GM10266 (cell line): ENCODE data around the gene RGS14.
A peak's percentile ranks its signal among the peaks of the same experiment; 100 is the strongest.
"Not testable (repeated sequence)": the region's sequence is repeated elsewhere in the genome, so short reads cannot be mapped to it uniquely, and the experiment has no call there.

ENCODE experiments used
- DNase-seq: peaks from one replicate; pipeline ENCODE4 v3.0.0; 2012; ENCODE audit errors: extremely low spot score
- TF ChIP-seq, protein P1 (sequence below): IDR thresholded peaks from 2 replicates; pipeline ENCODE4 v1.5.1; 2012; ENCODE audit warnings: mild to moderate bottlenecking, low read depth; ENCODE audit not compliant: control insufficient read depth, insufficient read depth; ENCODE audit errors: missing control alignments

RGS14 gene

DNA sequence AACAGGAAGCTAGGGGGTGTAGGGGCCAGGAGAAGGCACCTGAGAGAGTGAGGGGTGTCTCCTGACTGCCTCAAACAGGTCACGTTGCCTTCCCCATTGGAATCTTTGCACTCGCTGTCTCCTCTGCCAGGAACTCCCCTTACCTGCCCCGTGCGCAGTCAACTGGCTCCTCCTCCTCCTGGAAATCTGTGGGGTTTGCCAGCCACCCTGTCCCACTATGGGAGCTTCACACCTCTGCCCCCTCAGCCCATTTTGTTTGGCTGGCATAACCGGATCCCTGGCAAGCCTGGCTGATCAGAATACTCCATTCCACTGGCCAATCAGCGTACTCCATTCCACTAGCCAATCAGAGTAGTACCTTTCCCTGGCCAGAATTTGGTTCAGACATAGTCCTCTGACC is 16.1 kb downstream of the RGS14 start:
- no peak for DNase-seq
- TF ChIP-seq, protein P1, sequence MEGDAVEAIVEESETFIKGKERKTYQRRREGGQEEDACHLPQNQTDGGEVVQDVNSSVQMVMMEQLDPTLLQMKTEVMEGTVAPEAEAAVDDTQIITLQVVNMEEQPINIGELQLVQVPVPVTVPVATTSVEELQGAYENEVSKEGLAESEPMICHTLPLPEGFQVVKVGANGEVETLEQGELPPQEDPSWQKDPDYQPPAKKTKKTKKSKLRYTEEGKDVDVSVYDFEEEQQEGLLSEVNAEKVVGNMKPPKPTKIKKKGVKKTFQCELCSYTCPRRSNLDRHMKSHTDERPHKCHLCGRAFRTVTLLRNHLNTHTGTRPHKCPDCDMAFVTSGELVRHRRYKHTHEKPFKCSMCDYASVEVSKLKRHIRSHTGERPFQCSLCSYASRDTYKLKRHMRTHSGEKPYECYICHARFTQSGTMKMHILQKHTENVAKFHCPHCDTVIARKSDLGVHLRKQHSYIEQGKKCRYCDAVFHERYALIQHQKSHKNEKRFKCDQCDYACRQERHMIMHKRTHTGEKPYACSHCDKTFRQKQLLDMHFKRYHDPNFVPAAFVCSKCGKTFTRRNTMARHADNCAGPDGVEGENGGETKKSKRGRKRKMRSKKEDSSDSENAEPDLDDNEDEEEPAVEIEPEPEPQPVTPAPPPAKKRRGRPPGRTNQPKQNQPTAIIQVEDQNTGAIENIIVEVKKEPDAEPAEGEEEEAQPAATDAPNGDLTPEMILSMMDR, result no peak

DNA sequence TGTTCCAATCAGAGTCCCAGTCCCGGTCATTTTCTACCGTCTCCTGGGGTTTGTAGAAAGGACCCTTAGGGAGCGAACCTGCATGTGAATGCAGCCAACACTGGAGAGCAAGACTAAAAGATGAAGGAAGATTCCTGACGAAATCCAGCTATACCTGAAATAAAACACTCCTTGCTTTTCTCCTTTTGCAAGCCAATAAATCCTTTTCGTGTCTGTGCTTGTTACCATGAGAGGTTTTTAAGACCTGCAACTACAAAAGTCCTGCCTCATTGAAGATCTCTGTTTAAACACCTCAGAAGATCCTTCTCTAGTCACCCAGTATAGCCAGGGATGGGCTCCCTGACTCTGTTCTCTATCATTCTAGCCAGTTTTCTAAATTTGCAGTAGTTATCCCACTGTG is 16.5 kb downstream of the RGS14 start:
- TF ChIP-seq, protein P1, result no peak
- no peak for DNase-seq

DNA sequence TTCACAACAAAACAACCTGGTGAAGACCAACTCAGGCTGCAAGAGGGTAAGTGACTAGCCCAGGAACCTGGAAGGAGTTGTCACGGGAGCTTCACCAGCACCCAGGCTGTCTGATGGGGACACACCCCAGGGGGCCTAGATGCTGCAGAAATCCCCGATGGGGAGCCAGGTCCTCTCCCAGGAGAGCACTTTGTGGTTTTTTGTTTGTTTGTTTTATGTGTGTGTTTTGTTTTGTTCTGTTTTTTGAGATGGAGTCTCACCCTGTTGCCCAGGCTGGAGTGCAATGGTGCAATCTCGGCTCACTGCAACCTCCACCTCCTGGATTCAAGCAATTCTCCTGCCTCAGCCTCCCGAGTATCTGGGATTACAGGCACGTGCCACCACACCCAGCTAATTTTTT is 17.8 kb downstream of the RGS14 start:
- DNase-seq, result not testable (repeated sequence)

DNA sequence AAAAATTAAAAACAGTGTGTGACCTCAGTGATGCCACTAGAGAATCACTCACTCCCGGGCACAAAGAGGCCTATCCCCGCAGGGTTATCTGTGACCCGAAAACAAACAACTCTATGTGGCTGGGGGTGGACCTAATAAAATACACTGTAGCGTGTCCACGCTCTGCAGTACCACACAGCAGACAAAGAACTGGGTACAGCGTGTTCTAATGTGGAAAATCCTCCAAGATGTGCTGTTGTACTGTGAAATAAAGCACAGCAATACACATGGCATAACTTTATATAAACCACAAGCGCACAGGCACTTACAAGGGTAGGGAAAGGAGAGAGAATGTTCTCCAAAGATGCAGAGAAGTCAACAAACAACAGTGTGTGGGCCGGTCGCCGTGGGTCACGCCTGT is 18.4 kb downstream of the RGS14 start:
- TF ChIP-seq, protein P1, result no peak
- DNase-seq, result no peak

DNA sequence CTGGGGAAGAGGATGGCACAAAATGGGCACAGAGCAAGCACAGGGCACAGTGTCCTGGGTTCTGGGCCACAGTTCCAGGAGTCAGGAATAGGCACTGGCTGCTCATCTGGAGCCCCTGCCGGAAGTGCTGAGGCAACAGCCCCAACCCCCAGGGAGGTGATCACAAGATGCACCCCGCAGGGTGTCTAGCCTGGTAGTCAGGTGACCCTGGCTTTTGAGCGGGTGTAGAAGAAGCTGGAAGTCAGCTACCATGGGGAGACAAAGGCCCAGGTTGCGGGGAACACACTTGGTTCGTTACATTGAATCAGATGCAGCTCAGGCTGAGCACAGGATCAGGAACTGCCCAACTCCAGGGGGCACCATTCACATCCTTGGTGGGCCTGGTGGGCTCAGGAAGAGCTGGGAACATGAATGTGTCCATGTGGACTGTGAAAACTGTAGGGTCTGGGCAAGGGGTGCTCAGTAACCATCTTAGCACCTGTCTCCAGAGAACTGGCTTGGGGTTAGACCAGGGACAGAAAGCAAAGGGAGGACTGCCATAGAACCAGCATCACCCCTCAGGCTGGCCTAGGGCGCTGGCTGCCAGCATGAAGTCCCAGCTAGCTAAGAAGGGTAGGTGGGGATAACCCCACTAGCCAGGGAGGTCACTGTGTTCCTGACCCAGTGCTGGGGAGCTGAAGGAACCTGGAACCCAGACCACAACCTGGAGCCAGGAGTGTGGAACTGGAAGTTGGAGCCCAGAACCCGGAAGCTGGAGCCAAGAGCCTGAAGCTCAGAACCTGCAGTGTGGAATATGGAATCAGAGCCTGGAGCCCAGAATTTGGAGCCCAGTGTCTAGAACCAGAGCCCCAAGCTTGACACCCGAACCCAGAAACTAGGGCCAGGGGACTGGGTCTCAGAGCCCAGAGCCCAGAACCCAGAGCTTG is 20.4 kb downstream of the RGS14 start:
- DNase-seq, result no peak
- TF ChIP-seq, protein P1, result no peak

DNA sequence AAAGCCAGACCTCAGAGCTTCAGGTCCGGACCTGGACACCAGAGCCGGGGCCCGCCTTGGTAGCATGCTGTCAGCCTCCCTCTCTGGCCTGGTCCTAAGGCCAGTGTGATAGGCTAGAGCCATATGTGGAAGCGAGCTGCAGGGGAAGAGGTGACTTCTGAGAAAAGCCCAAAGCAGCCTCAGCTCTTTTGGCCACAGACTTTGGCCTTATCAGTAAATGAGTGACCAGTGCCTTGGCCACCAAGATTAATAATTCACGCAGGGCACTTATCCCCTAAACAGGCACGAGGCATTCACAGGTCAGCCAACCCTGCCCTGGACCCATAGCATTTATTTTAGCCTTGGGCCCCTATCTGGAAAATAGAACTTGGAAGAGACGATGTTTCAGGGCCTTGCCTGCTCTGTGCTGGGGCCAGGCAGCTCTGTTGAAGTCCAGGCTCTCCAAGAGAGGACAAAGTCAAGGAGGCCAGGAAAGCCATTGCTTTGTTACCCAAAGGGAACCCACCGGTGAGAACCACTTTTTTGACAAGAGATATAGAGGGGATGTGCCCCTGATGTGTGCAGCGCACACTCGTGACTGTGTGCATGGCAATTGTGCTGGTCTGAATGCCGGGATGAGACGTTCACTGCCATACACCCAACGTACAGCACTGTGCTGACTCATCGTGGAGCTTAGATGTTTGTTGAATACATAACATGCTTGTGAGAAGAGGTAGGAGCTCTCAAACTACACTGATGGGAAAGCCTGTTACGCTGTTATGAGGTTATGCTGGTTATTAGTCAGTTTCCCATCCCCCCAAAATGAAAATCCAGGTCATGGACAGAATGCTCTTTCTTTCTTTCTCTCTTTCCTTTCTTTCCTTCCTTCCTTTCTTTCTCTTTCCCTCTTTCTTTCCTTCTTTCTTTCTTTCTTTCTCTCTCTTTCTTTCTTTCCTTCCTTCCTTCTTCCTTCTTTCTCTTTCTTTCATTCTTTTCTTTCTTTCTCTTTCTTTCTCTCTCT is 21.5 kb downstream of the RGS14 start:
- TF ChIP-seq, protein P1, result no peak
- DNase-seq, result peak; percentile 65

DNA sequence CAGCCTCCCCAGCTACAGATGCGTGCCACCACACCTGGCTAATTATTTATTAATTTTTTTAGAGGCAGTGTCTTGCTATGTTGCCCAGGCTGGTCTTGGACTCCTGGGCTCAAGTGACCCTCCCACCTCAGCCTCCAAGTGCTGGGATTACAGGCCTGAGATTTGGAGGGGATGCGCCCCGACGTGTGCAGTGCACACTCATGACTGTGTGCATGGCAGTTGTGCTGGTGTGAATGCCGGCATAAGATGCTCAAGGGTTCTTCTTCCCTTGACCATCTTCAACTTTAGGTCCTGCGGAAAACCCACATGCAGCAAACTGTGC is 23.0 kb downstream of the RGS14 start:
- TF ChIP-seq, protein P1, result no peak
- DNase-seq, result no peak
